Memory B cell (primary cell): ENCODE results near the gene CRK.

Source experiments
- ATAC-seq: fragments of 150-1000 bp; cut with Tn5 transposase; 2 replicates; pipeline ENCODE4 v1.10.0; 2021; ENCODE audit warnings: low read depth, mild to moderate bottlenecking, moderate library complexity
- DNase-seq, 2 donors: peaks; one replicate each; pipeline ENCODE4 v3.0.0; 2022; ENCODE audit warnings: low spot score in 2 of 2
- H3K27ac Mint-ChIP-seq: one replicate; pipeline ENCODE4 v1.8.0; 2022; ENCODE audit warnings: mild to moderate bottlenecking, moderate library complexity, mixed read lengths
- H3K27me3 Mint-ChIP-seq: one replicate; pipeline ENCODE4 v1.8.0; 2022; ENCODE audit warnings: mixed read lengths
- H3K36me3 Mint-ChIP-seq: one replicate; pipeline ENCODE4 v1.8.0; 2022; ENCODE audit warnings: mild to moderate bottlenecking, mixed read lengths
- H3K4me1 Mint-ChIP-seq: one replicate; pipeline ENCODE4 v1.8.0; 2022; ENCODE audit warnings: mixed read lengths
- H3K4me3 Mint-ChIP-seq: one replicate; pipeline ENCODE4 v1.8.0; 2022; ENCODE audit warnings: mild to moderate bottlenecking, moderate library complexity, mixed read lengths
- H3K9me3 Mint-ChIP-seq: one replicate; pipeline ENCODE4 v1.8.0; 2022; ENCODE audit warnings: mixed read lengths

The CRK gene

GRCh38 chr17:1455797-1456599, at the start of gene CRK:
CRK (minus strand) TSS chr17:1456232; CDS start chr17:1456117, 115 bp downstream.
- Mint-ChIP-seq H3K4me3 (peak within 1 kb of the TSS; percentile 88), H3K4me1 (peaks cover 29% of the 10 kb centered on the region), H3K9me3 (no peaks in the 10 kb centered on the region), H3K27ac (peak within 1 kb of the TSS; percentile 86), H3K36me3 (no peaks in the 10 kb centered on the region), H3K27me3 (peaks cover 4% of the 10 kb centered on the region)
- DNase-seq (peak; percentile 97 to 99), ATAC-seq (peak; percentile 89)

GRCh38 chr17:1505586-1505985, 49.6 kb upstream of the CRK start:
- no peaks in the 10 kb centered on the region for H3K27me3 Mint-ChIP-seq
- no peak overlapping the region for H3K4me3 Mint-ChIP-seq
- DNase-seq (no peak), ATAC-seq (no peak)
- H3K27ac Mint-ChIP-seq: no peak overlapping the region
- peaks cover 3% of the 10 kb centered on the region for H3K4me1 Mint-ChIP-seq
- peaks cover 30% of the 10 kb centered on the region for H3K36me3 Mint-ChIP-seq
- no peaks in the 10 kb centered on the region for H3K9me3 Mint-ChIP-seq

GRCh38 chr17:1504866-1505265, 48.8 kb upstream of the CRK start:
- no peaks in the 10 kb centered on the region for H3K9me3 Mint-ChIP-seq
- peaks cover 30% of the 10 kb centered on the region for H3K36me3 Mint-ChIP-seq
- peaks cover 3% of the 10 kb centered on the region for H3K4me1 Mint-ChIP-seq
- no peaks in the 10 kb centered on the region for H3K27me3 Mint-ChIP-seq
- no peak overlapping the region for H3K27ac Mint-ChIP-seq
- no peak overlapping the region for H3K4me3 Mint-ChIP-seq
- DNase-seq (no peak), ATAC-seq (no peak)

- Mint-ChIP-seq H3K4me3 (no peak overlapping the region), H3K4me1 (no peaks in the 10 kb centered on the region), H3K27me3 (no peaks in the 10 kb centered on the region), H3K36me3 (peaks cover 26% of the 10 kb centered on the region), H3K27ac (no peak overlapping the region), H3K9me3 (no peaks in the 10 kb centered on the region)
- DNase-seq: no peak
- no peak for ATAC-seq
Observed at GRCh38 chr17:1503699-1504098, 47.7 kb upstream of the CRK start.

GRCh38 chr17:1498869-1499268, 42.8 kb upstream of the CRK start:
- Mint-ChIP-seq H3K4me3 (no peak overlapping the region), H3K27ac (no peak overlapping the region), H3K36me3 (peaks cover 2% of the 10 kb centered on the region), H3K4me1 (peaks cover 3% of the 10 kb centered on the region), H3K9me3 (no peaks in the 10 kb centered on the region), H3K27me3 (no peaks in the 10 kb centered on the region)
- ATAC-seq (no peak), DNase-seq (no peak)

GRCh38 chr17:1498233-1498632, 42.2 kb upstream of the CRK start:
- Mint-ChIP-seq H3K9me3 (no peaks in the 10 kb centered on the region), H3K36me3 (no peaks in the 10 kb centered on the region), H3K4me3 (no peak overlapping the region), H3K27me3 (no peaks in the 10 kb centered on the region), H3K4me1 (peaks cover 4% of the 10 kb centered on the region), H3K27ac (no peak overlapping the region)
- ATAC-seq: no peak
- DNase-seq: no peak

- Mint-ChIP-seq H3K9me3 (no peaks in the 10 kb centered on the region), H3K4me1 (peaks cover 4% of the 10 kb centered on the region), H3K27ac (no peak overlapping the region), H3K27me3 (no peaks in the 10 kb centered on the region), H3K4me3 (no peak overlapping the region), H3K36me3 (no peaks in the 10 kb centered on the region)
- no peak for DNase-seq
- ATAC-seq: no peak
Observed at GRCh38 chr17:1497831-1498230, 41.8 kb upstream of the CRK start.

GRCh38 chr17:1496869-1497268, 40.8 kb upstream of the CRK start:
- Mint-ChIP-seq H3K4me1 (peaks cover 10% of the 10 kb centered on the region), H3K27me3 (no peaks in the 10 kb centered on the region), H3K9me3 (no peaks in the 10 kb centered on the region), H3K4me3 (no peak overlapping the region), H3K27ac (no peak overlapping the region), H3K36me3 (no peaks in the 10 kb centered on the region)
- no peak for DNase-seq
- ATAC-seq: no peak

- Mint-ChIP-seq H3K27me3 (no peaks in the 10 kb centered on the region), H3K27ac (no peak overlapping the region), H3K9me3 (no peaks in the 10 kb centered on the region), H3K4me1 (peaks cover 15% of the 10 kb centered on the region), H3K4me3 (no peak overlapping the region), H3K36me3 (no peaks in the 10 kb centered on the region)
- ATAC-seq: no peak
- DNase-seq: no peak
Observed at GRCh38 chr17:1495265-1495989, 39.4 kb upstream of the CRK start.

GRCh38 chr17:1494736-1495253, 38.8 kb upstream of the CRK start:
- H3K4me3 Mint-ChIP-seq: no peak overlapping the region
- H3K9me3 Mint-ChIP-seq: no peaks in the 10 kb centered on the region
- ATAC-seq: no peak
- H3K36me3 Mint-ChIP-seq: no peaks in the 10 kb centered on the region
- peaks cover 18% of the 10 kb centered on the region for H3K4me1 Mint-ChIP-seq
- no peak overlapping the region for H3K27ac Mint-ChIP-seq
- no peak for DNase-seq
- H3K27me3 Mint-ChIP-seq: no peaks in the 10 kb centered on the region

GRCh38 chr17:1494203-1494602, 38.2 kb upstream of the CRK start:
- Mint-ChIP-seq H3K4me3 (no peak overlapping the region), H3K27ac (no peak overlapping the region), H3K36me3 (no peaks in the 10 kb centered on the region), H3K9me3 (no peaks in the 10 kb centered on the region), H3K27me3 (no peaks in the 10 kb centered on the region), H3K4me1 (peaks cover 18% of the 10 kb centered on the region)
- DNase-seq (no peak), ATAC-seq (no peak)

GRCh38 chr17:1493291-1493980, 37.4 kb upstream of the CRK start:
- ATAC-seq: no peak
- no peak for DNase-seq
- Mint-ChIP-seq H3K36me3 (no peaks in the 10 kb centered on the region), H3K9me3 (no peaks in the 10 kb centered on the region), H3K4me1 (peaks cover 18% of the 10 kb centered on the region), H3K27ac (no peak overlapping the region), H3K4me3 (no peak overlapping the region), H3K27me3 (no peaks in the 10 kb centered on the region)

GRCh38 chr17:1492249-1493206, 36.5 kb upstream of the CRK start, which contains the start of gene MYO1C:
MYO1C (minus strand) TSS chr17:1492686; CDS start chr17:1492487, 199 bp downstream.
- peak in 1 of 2 donors; percentile 41 for DNase-seq
- Mint-ChIP-seq H3K4me1 (peaks cover 20% of the 10 kb centered on the region), H3K27ac (peak within 1 kb of the TSS; percentile 63), H3K9me3 (no peaks in the 10 kb centered on the region), H3K36me3 (no peaks in the 10 kb centered on the region), H3K4me3 (peak within 1 kb of the TSS; percentile 91), H3K27me3 (no peaks in the 10 kb centered on the region)
- ATAC-seq: no peak
